22Rv1 (cell line): ENCODE results near the gene TRDN.

ENCODE experiments used
- H3K27ac ChIP-seq: fragments of 450-650 bp; 2 replicates; pipeline ENCODE4 v1.5.1; 2017
- CTCF ChIP-seq: fragments of 450-650 bp; IDR thresholded peaks from 2 replicates; pipeline ENCODE4 v1.5.1; 2017; ENCODE audit warnings: mild to moderate bottlenecking
- ZFX ChIP-seq: fragments of 450-650 bp; IDR thresholded peaks from 2 replicates; pipeline ENCODE4 v1.6.1; 2017; ENCODE audit warnings: antibody characterized with exemption, borderline replicate concordance

The TRDN gene

GRCh38 chr6:123610779-123611178 lies 26.0 kb downstream of the TRDN start:
- no peak overlapping the region for H3K27ac ChIP-seq
- TF ChIP-seq CTCF (no peak), ZFX (no peak)

GRCh38 chr6:123604067-123604466 lies 32.7 kb downstream of the TRDN start:
- H3K27ac ChIP-seq = no peak overlapping the region
- no peak for TF ChIP-seq ZFX
- TF ChIP-seq CTCF = no peak

GRCh38 chr6:123598011-123598410 lies 38.7 kb downstream of the TRDN start:
- no peak overlapping the region for H3K27ac ChIP-seq
- TF ChIP-seq ZFX (no peak), CTCF (no peak)

- H3K27ac ChIP-seq = no peak overlapping the region
- no peak for TF ChIP-seq CTCF
- TF ChIP-seq ZFX = no peak
Observed at GRCh38 chr6:123594776-123595175, 42.0 kb downstream of the TRDN start.

GRCh38 chr6:123592426-123592825 lies 44.3 kb downstream of the TRDN start:
- no peak for TF ChIP-seq ZFX
- no peak for TF ChIP-seq CTCF
- H3K27ac ChIP-seq = no peak overlapping the region

- no peak overlapping the region for H3K27ac ChIP-seq
- TF ChIP-seq ZFX (no peak), CTCF (no peak)
Observed at GRCh38 chr6:123589973-123590372, 46.8 kb downstream of the TRDN start.

- no peak overlapping the region for H3K27ac ChIP-seq
- TF ChIP-seq CTCF = no peak
- no peak for TF ChIP-seq ZFX
Observed at GRCh38 chr6:123589317-123589716, 47.4 kb downstream of the TRDN start.
